Suprapubic skin (tissue), 4 donors: Measurements from ENCODE around the gene LMF1. TPM values are rescaled to one million over a fixed set of nuclear protein-coding genes. Genes with fewer than 3 reads are reported as not detected.

Source experiments
- DNase-seq, 2 donors: peaks; one replicate each; pipeline ENCODE4 v3.0.0-alpha.2; 2019; ENCODE audit warnings: low spot score in 2 of 2
- H3K27ac ChIP-seq: fragments of 200-600 bp; sonication (generic); one replicate; pipeline ENCODE4 v1.5.1; 2019
- H3K27me3 ChIP-seq: fragments of 200-600 bp; sonication (generic); one replicate; pipeline ENCODE4 v1.5.1; 2019
- H3K36me3 ChIP-seq: fragments of 200-600 bp; sonication (generic); one replicate; pipeline ENCODE4 v1.5.1; 2019
- H3K4me1 ChIP-seq: fragments of 200-600 bp; sonication (generic); one replicate; pipeline ENCODE4 v1.5.1; 2019
- H3K4me3 ChIP-seq: fragments of 200-600 bp; sonication (generic); one replicate; pipeline ENCODE4 v1.5.1; 2019; ENCODE audit warnings: mild to moderate bottlenecking
- H3K9me3 ChIP-seq: fragments of 200-600 bp; sonication (generic); one replicate; pipeline ENCODE4 v1.5.1; 2019
- EP300 ChIP-seq: sonication (generic); formaldehyde crosslinking; IDR thresholded peaks from one replicate; pipeline ENCODE4 v1.6.1; 2017; ENCODE audit warnings: antibody characterized with exemption
- POLR2A ChIP-seq, 2 donors: fragments of 450-650 bp; IDR thresholded peaks; one replicate each; pipeline ENCODE4 v1.6.1; 2017; ENCODE audit warnings: antibody characterized with exemption in 2 of 2, mild to moderate bottlenecking in 2 of 2, moderate library complexity in 2 of 2
- POLR2AphosphoS5 ChIP-seq, 3 donors: sonication (generic); formaldehyde crosslinking; IDR thresholded peaks; one replicate each; pipeline ENCODE4 v1.6.1; 2017; ENCODE audit warnings: antibody characterized with exemption in 3 of 3
- WGBS: methylation state at CpG from one replicate; pipeline ENCODE4 v1.1.5; 2018; 5-methylcytosine and 5-hydroxymethylcytosine counted together
- total RNA-seq, 4 donors: library from RNA; depleted of rRNA; stranded (reverse); fragments of >200 nt; gene quantifications; one replicate each; pipeline ENCODE4 v1.1.0, GENCODE V29; 2016
- TF ChIP-seq, protein P1 (sequence below), 2 donors: fragments of 200-600 bp in 1 of 2; fragments of 450-650 bp in 1 of 2; sonication (generic) in 1 of 2; IDR thresholded peaks; one replicate each; pipeline ENCODE4 v1.5.1; 2016 to 2019; ENCODE audit warnings: antibody characterized with exemption in 2 of 2, mild to moderate bottlenecking in 1 of 2, moderate library complexity in 1 of 2

Gene LMF1
- total RNA-seq, 4 donors from 2014 or later = 32.1 to 117 (median 38.0) TPM

DNA sequence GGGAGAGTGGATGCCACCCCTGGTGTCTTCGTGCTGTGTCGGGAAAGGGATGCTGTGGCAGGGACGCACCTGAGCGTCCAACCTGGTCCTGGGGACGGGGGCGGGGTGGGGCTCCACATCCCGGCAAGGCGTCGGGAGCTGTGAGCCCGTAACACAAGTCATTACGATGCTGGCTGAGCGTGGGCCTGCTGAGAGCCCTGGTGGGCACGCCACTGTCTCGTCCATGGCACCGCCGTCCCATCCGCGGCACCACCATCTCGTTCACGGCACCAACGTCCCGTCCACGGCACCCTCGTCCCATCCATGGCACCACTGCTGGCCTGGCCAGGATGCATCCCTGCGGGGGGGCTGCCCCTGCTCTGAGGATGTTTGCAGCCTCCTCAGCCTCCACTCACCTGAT is 146.2 kb downstream of the LMF1 start:
- DNase-seq = no peak
- no peak overlapping the region for H3K4me3 ChIP-seq
- H3K36me3 ChIP-seq = no peaks in the 10 kb centered on the region
- peaks cover 10% of the 10 kb centered on the region for H3K4me1 ChIP-seq
- H3K9me3 ChIP-seq = no peaks in the 10 kb centered on the region
- TF ChIP-seq EP300 (no peak), POLR2A (IDR thresholded peaks at IDR 0.05) (no peak), POLR2AphosphoS5 (IDR thresholded peaks at IDR 0.05) (no peak)
- TF ChIP-seq, protein P1, sequence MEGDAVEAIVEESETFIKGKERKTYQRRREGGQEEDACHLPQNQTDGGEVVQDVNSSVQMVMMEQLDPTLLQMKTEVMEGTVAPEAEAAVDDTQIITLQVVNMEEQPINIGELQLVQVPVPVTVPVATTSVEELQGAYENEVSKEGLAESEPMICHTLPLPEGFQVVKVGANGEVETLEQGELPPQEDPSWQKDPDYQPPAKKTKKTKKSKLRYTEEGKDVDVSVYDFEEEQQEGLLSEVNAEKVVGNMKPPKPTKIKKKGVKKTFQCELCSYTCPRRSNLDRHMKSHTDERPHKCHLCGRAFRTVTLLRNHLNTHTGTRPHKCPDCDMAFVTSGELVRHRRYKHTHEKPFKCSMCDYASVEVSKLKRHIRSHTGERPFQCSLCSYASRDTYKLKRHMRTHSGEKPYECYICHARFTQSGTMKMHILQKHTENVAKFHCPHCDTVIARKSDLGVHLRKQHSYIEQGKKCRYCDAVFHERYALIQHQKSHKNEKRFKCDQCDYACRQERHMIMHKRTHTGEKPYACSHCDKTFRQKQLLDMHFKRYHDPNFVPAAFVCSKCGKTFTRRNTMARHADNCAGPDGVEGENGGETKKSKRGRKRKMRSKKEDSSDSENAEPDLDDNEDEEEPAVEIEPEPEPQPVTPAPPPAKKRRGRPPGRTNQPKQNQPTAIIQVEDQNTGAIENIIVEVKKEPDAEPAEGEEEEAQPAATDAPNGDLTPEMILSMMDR (IDR thresholded peaks at IDR 0.05) = no peak
- no peak overlapping the region for H3K27ac ChIP-seq
- 93% methylated on average over 22 of the region's 25 CpGs for WGBS
- peaks cover 51% of the 10 kb centered on the region for H3K27me3 ChIP-seq

DNA sequence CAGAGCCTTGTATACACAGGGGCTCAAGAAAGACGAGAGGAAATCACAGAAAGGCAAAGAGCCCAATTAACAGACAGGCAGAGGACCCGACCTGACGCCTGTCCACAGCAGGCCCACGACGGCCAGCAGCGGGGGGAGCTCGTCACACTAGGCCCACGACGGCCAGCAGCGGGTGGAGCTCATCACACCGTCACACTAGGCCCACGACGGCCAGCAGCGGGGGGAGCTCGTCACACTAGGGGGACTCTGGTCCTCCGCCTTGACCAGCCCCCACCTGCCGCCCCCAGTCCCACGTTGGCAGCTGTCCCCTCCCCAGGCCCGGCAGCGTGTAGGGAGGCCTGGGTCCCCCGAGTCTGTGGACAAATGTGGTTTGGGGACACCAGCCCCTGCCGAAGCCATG is 146.6 kb downstream of the LMF1 start:
- Histone ChIP-seq H3K4me3 (no peak overlapping the region), H3K4me1 (peaks cover 10% of the 10 kb centered on the region), H3K36me3 (no peaks in the 10 kb centered on the region), H3K27me3 (peaks cover 55% of the 10 kb centered on the region), H3K27ac (no peak overlapping the region), H3K9me3 (no peaks in the 10 kb centered on the region)
- DNase-seq = no peak
- TF ChIP-seq POLR2A (IDR thresholded peaks at IDR 0.05) (no peak), EP300 (no peak)
- TF ChIP-seq, protein P1 (IDR thresholded peaks at IDR 0.05) = no peak
- 85% methylated on average over 9 of the region's 22 CpGs for WGBS

DNA sequence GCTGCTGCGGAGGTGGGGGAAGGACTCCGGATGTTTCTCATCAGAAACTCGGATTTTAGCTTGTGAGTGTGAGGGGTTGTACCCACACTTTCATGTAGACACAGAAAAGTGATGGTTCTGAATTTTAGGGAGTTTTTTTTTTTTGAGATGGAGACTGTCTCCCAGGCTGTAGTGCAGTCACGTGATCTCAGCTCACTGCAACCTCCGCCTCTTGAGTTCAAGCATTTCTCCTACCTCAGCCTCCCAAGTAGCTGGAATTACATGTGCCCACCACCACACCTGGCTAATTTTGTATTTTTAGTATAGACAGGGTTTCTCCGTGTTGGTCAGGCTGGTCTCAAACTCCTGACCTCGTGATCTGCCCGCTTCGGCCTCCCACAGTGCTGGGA is 147.9 kb downstream of the LMF1 start:
- no peak for DNase-seq
- H3K27me3 ChIP-seq = peaks cover 63% of the 10 kb centered on the region
- H3K4me1 ChIP-seq = peaks cover 10% of the 10 kb centered on the region
- H3K9me3 ChIP-seq = no peaks in the 10 kb centered on the region
- no peak overlapping the region for H3K27ac ChIP-seq
- H3K36me3 ChIP-seq = no peaks in the 10 kb centered on the region
- 91% methylated on average over 9 of the region's 9 CpGs for WGBS
- no peak overlapping the region for H3K4me3 ChIP-seq
- TF ChIP-seq POLR2AphosphoS5 (IDR thresholded peaks at IDR 0.05) (no peak), EP300 (no peak), POLR2A (IDR thresholded peaks at IDR 0.05) (no peak)
- TF ChIP-seq, protein P1 (IDR thresholded peaks at IDR 0.05) = no peak

DNA sequence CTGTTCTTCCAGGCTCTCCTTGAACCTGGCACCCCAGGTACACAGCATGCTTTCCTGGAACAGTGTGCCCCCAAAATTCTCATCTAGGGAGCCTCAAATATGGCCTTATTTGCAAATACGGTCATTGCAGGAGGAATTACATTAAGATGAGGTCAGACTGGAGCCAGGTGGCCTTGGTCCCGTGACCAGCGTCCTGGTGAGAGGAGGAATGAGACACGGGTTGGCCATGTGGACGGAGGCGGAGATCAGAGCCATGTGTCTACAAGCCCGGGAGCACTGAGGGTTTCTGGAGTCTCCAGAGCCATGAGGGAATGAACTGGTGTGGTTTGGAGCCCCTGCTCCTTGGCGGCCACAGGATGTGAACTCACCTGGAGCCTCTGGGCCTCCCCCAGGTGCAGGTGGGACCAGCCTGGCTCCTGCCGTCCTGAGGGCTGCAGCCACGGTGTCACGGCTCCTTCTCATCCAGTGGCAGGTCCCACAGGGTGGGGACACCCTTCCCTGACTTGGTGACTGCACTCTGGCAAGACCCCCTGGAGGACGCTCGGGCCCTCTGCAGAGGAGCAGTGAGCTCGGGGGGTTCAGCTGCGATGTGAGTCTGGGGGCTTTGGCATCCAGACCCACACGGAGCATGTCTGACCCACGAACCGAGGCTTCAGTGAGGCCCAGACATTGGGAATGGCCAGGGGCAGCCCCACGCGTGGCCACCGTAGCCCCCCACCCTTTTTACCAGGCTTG is 148.4 kb downstream of the LMF1 start:
- no peak for DNase-seq
- no peak overlapping the region for H3K27ac ChIP-seq
- 86% methylated on average over 16 of the region's 21 CpGs for WGBS
- H3K27me3 ChIP-seq = peaks cover 69% of the 10 kb centered on the region
- no peaks in the 10 kb centered on the region for H3K9me3 ChIP-seq
- peaks cover 10% of the 10 kb centered on the region for H3K4me1 ChIP-seq
- H3K36me3 ChIP-seq = no peaks in the 10 kb centered on the region
- no peak overlapping the region for H3K4me3 ChIP-seq
- TF ChIP-seq EP300 = no peak
- TF ChIP-seq POLR2A (IDR thresholded peaks at IDR 0.05) = no peak
- TF ChIP-seq POLR2AphosphoS5 (IDR thresholded peaks at IDR 0.05) = no peak

DNA sequence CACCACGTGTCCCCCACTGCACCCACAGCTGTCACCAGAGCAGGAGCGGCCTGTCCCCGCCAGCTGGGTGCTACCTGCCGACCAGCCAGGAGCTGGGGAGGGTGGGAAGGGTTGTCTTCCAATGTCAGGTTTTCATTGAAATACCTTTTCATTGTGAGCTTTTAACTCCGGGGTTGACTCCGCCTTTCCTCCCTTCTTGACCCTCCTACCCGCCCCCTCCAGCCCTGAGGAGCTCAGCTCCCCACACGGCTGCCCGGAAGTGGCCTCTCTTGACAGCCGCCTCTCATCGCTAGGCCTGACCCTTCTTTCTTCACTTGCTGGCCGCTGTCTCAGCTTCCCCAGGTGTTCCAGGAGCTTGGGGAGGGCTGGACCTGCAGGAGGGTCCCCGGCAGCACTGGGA is 149.0 kb downstream of the LMF1 start:
- DNase-seq = no peak
- WGBS = 65% methylated on average over 13 of the region's 13 CpGs
- Histone ChIP-seq H3K4me3 (no peak overlapping the region), H3K27me3 (peaks cover 75% of the 10 kb centered on the region), H3K36me3 (no peaks in the 10 kb centered on the region), H3K27ac (no peak overlapping the region), H3K4me1 (peaks cover 10% of the 10 kb centered on the region), H3K9me3 (no peaks in the 10 kb centered on the region)
- TF ChIP-seq POLR2AphosphoS5 (IDR thresholded peaks at IDR 0.05) = no peak
- no peak for TF ChIP-seq EP300
- no peak for TF ChIP-seq POLR2A (IDR thresholded peaks at IDR 0.05)
- TF ChIP-seq, protein P1 (IDR thresholded peaks at IDR 0.05) = no peak
